Endothelial cell of umbilical vein (primary cell): Measurements from ENCODE around the gene NIPA2. TPM values are rescaled to one million over a fixed set of nuclear protein-coding genes. Genes with fewer than 3 reads are reported as not detected.

Experiments
- BruUV-seq: library from RNA; stranded (reverse); fragments of 400-500 nt; replicated peaks from 2 replicates; lab custom pipeline; 2021; lab: Mats Ljungman, UMichigan
- CTCF ChIA-PET: fragments of 300-600, 350-600 bp; sonication (Branson Sonifier 250); formaldehyde crosslinking; loops from one replicate; lab custom pipeline; 2021; ENCODE audit warnings: antibody characterized with exemption, inconsistent platforms; lab: Charles Lee
- POLR2A ChIA-PET: fragments of 300-600, 350-600 bp; sonication (Branson Sonifier 250); formaldehyde crosslinking; loops from one replicate; lab custom pipeline; 2021; ENCODE audit warnings: antibody characterized with exemption, inconsistent platforms; lab: Charles Lee
- DNase-seq: peaks from one replicate; pipeline ENCODE4 v3.0.0-alpha.2; 2011; ENCODE audit warnings: low read depth, low spot score
- FAIRE-seq: peaks from 2 replicates; lab custom pipeline; 2011; peaks lifted over from hg19 to GRCh38; lab: Jason Lieb, UNC
- H2AFZ ChIP-seq: 2 replicates; pipeline ENCODE4 v1.6.0; 2012; ENCODE audit warnings: low read depth, low read length, control low read depth, inconsistent platforms
- H3K27ac ChIP-seq: 2 replicates; pipeline ENCODE4 v1.5.1; 2011; ENCODE audit warnings: low read depth, mild to moderate bottlenecking, control low read depth, low read length, moderate library complexity; ENCODE audit not compliant: insufficient read depth
- H3K27me3 ChIP-seq, 2 experiments: 2 replicates each; pipeline versions ENCODE4 v1.6.0 to v1.6.1; 2011; ENCODE audit warnings: low read length in 2 of 2, mixed read lengths in 1 of 2; ENCODE audit not compliant: control insufficient read depth in 2 of 2, insufficient read depth in 2 of 2
- H3K36me3 ChIP-seq, 2 experiments: 2 replicates in 1 of 2; 3 replicates in 1 of 2; pipeline ENCODE4 v1.5.1; 2011; ENCODE audit warnings: low read length in 2 of 2, mild to moderate bottlenecking in 1 of 2, moderate library complexity in 1 of 2; ENCODE audit not compliant: control insufficient read depth in 2 of 2, insufficient read depth in 2 of 2; ENCODE audit errors: extremely low read depth in 1 of 2
- H3K4me1 ChIP-seq: 3 replicates; pipeline ENCODE4 v1.5.1; 2011; ENCODE audit warnings: mild to moderate bottlenecking, low read length; ENCODE audit not compliant: control insufficient read depth, insufficient read depth; ENCODE audit errors: extremely low read depth
- H3K4me2 ChIP-seq: 2 replicates; pipeline ENCODE4 v1.6.1; 2011; ENCODE audit warnings: low read length, control low read depth, mixed read lengths; ENCODE audit not compliant: insufficient read depth
- H3K4me3 ChIP-seq, 3 experiments: fragments of 200-600 bp in 1 of 3; sonication (generic), shearing (Covaris generic) in 1 of 3; replicated peaks in 1 of 3; 2 replicates each; pipeline ENCODE4 v1.5.1; 2011 to 2016; ENCODE audit warnings: control low read depth in 3 of 3, low read length in 3 of 3, mild to moderate bottlenecking in 2 of 3, inconsistent platforms in 1 of 3, low read depth in 1 of 3, moderate library complexity in 1 of 3; ENCODE audit not compliant: insufficient read depth in 1 of 3
- H3K79me2 ChIP-seq: 2 replicates; pipeline ENCODE4 v1.6.0; 2012; ENCODE audit warnings: low read length, inconsistent platforms; ENCODE audit not compliant: control insufficient read depth, insufficient read depth
- H3K9ac ChIP-seq: replicated peaks from 2 replicates; pipeline ENCODE3; 2011; ENCODE audit warnings: low read length, control low read depth; ENCODE audit not compliant: insufficient read depth; ENCODE audit errors: extremely low read depth
- H3K9me1 ChIP-seq: replicated peaks from 3 replicates; pipeline ENCODE4 v1.6.0; 2011; ENCODE audit warnings: mild to moderate bottlenecking, low read length; ENCODE audit not compliant: control insufficient read depth, insufficient read depth; ENCODE audit errors: extremely low read depth
- H3K9me3 ChIP-seq: replicated peaks from 2 replicates; pipeline ENCODE4 v1.5.1; 2012; ENCODE audit warnings: low read length, inconsistent platforms; ENCODE audit not compliant: control insufficient read depth, insufficient read depth
- H4K20me1 ChIP-seq: replicated peaks from 2 replicates; pipeline ENCODE3; 2011; ENCODE audit warnings: mild to moderate bottlenecking, low read length; ENCODE audit not compliant: control insufficient read depth, insufficient read depth; ENCODE audit errors: extremely low read depth
- EZH2 ChIP-seq: IDR thresholded peaks from 2 replicates; pipeline ENCODE4 v1.6.1; 2012; ENCODE audit warnings: borderline replicate concordance, low read depth, mild to moderate bottlenecking, moderate library complexity, low read length, inconsistent platforms; ENCODE audit not compliant: severe bottlenecking
- FOS ChIP-seq: IDR thresholded peaks from 2 replicates; pipeline ENCODE4 v1.6.1; 2011; ENCODE audit warnings: mild to moderate bottlenecking, low read length, moderate library complexity, borderline replicate concordance; ENCODE audit not compliant: insufficient read depth
- GATA2 ChIP-seq: IDR thresholded peaks from 2 replicates; pipeline ENCODE4 v1.7.0; 2011; ENCODE audit warnings: low read depth, mild to moderate bottlenecking, moderate library complexity, mixed read lengths, low read length; ENCODE audit not compliant: insufficient read length, insufficient read depth
- JUN ChIP-seq: IDR thresholded peaks from 2 replicates; pipeline ENCODE4 v1.6.1; 2011; ENCODE audit warnings: borderline replicate concordance, low read depth; ENCODE audit not compliant: insufficient read length, insufficient read depth
- MYC ChIP-seq: IDR thresholded peaks from one replicate; pipeline ENCODE4 v1.6.1; 2011; ENCODE audit warnings: mild to moderate bottlenecking, low read depth, low read length
- POLR2A ChIP-seq: IDR thresholded peaks from 2 replicates; pipeline ENCODE4 v1.6.1; 2012; ENCODE audit warnings: low read depth, mild to moderate bottlenecking, control low read depth, low read length
- POLR2AphosphoS5 ChIP-seq: IDR thresholded peaks from 2 replicates; pipeline ENCODE4 v1.6.1; 2012; ENCODE audit warnings: low read depth, mild to moderate bottlenecking, control low read depth, low read length, moderate library complexity; ENCODE audit not compliant: insufficient read depth
- dilution Hi-C: fragments of 300-500 bp; cut with MboI; formaldehyde crosslinking; loops from one replicate; pipeline ENCODE4 v1.15.0; 2019; ENCODE audit warnings: low sequenced_read_pairs; ENCODE audit not compliant: extremely low pct_ligation_motif_present
- intact Hi-C: fragments of 100-400 bp; cut with micrococcal nuclease; formaldehyde crosslinking; loops from one replicate; pipeline ENCODE4 v1.10.0; 2022
- polyA plus RNA-seq, 4 experiments: library from polyadenylated mRNA; depleted of rRNA in 3 of 4; stranded (reverse) in 3 of 4; unstranded in 1 of 4; fragments of >200 nt; gene quantifications; 2 replicates each; pipeline versions ENCODE4 v1.2.1 to v1.2.3, GENCODE V29; 2011 to 2012; ENCODE audit warnings: missing spikeins in 1 of 4
- total RNA-seq: library from RNA; stranded (reverse); gene quantifications from 2 replicates; pipeline ENCODE4 v1.2.3, GENCODE V29; 2021
- TF ChIP-seq, protein P1 (sequence below), 2 donors: IDR thresholded peaks; 1 replicate in 1 of 2; 2 replicates in 1 of 2; pipeline ENCODE4 v1.5.1; 2011; ENCODE audit warnings: low read length in 2 of 2, mild to moderate bottlenecking in 2 of 2, moderate library complexity in 2 of 2, control low read depth in 1 of 2, inconsistent platforms in 1 of 2, low read depth in 1 of 2; ENCODE audit not compliant: insufficient read depth in 1 of 2; ENCODE audit errors: extremely low read depth in 1 of 2
- TF ChIP-seq, protein P2 (sequence below): IDR thresholded peaks from 2 replicates; pipeline ENCODE4 v1.6.1; 2011; ENCODE audit not compliant: insufficient read depth, insufficient read length

NIPA2 gene
- total and polyA plus RNA-seq, 2 donors (not counting 3 experiments of a cell fraction or from before 2014, with no cell fraction given): 55.2 to 75.7 TPM

- no peak overlapping the region for H3K9ac ChIP-seq
- H3K79me2 ChIP-seq: no peaks in the 10 kb centered on the region
- dilution Hi-C loops: no loop called here
- H3K9me3 ChIP-seq: no peaks in the 10 kb centered on the region
- H4K20me1 ChIP-seq: no peaks in the 10 kb centered on the region
- no peak overlapping the region for H3K27ac ChIP-seq
- ChIA-PET POLR2A (no interaction called here), CTCF (no interaction called here)
- intact Hi-C loops: no loop called here
- FAIRE-seq (peak; percentile 12), DNase-seq (no peak)
- no peak overlapping the region for H2AFZ ChIP-seq
- no peaks in the 10 kb centered on the region for H3K36me3 ChIP-seq
- H3K27me3 ChIP-seq: no peaks in the 10 kb centered on the region
- H3K9me1 ChIP-seq: no peaks in the 10 kb centered on the region
- H3K4me1 ChIP-seq: no peaks in the 10 kb centered on the region
- BruUV-seq: no TSS peak
- no peak for TF ChIP-seq GATA2
- TF ChIP-seq, protein P1, sequence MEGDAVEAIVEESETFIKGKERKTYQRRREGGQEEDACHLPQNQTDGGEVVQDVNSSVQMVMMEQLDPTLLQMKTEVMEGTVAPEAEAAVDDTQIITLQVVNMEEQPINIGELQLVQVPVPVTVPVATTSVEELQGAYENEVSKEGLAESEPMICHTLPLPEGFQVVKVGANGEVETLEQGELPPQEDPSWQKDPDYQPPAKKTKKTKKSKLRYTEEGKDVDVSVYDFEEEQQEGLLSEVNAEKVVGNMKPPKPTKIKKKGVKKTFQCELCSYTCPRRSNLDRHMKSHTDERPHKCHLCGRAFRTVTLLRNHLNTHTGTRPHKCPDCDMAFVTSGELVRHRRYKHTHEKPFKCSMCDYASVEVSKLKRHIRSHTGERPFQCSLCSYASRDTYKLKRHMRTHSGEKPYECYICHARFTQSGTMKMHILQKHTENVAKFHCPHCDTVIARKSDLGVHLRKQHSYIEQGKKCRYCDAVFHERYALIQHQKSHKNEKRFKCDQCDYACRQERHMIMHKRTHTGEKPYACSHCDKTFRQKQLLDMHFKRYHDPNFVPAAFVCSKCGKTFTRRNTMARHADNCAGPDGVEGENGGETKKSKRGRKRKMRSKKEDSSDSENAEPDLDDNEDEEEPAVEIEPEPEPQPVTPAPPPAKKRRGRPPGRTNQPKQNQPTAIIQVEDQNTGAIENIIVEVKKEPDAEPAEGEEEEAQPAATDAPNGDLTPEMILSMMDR (IDR thresholded peaks at IDR 0.05; ENCODE audit: extremely low read depth in 1 of 2, insufficient read depth in 1 of 2, low read depth in 1 of 2, low read length in 2 of 2): peak; percentile 8 to 20
- H3K4me2 ChIP-seq: no peak overlapping the region
- no peak overlapping the region for H3K4me3 ChIP-seq
Observed at GRCh38 chr15:22811640-22812039, 26.8 kb upstream of the NIPA2 start.

DNA sequence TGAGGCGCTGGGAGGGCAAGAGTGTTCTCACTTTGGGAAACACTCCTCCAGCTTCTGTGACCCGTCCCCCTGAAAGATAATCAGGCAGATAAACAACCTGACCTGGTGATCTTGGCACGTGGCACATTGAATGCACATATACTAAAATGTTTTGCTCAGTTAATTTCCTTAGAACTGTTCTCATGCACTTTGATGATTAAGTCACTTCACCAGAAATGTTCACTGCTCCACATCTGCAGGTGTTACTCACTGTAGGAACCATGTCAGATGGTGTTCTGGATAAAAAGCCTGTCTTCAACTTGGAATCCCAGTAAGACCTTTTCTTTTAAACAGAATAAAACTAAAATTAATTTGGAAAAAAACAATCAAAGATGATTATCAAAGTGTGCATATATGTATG lies 24.6 kb upstream of the NIPA2 start:
- TF ChIP-seq, protein P2, sequence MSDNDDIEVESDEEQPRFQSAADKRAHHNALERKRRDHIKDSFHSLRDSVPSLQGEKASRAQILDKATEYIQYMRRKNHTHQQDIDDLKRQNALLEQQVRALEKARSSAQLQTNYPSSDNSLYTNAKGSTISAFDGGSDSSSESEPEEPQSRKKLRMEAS: no peak
- TF ChIP-seq GATA2: no peak
- TF ChIP-seq POLR2A: no peak
- TF ChIP-seq, protein P1 (IDR thresholded peaks at IDR 0.05; ENCODE audit: extremely low read depth in 1 of 2, insufficient read depth in 1 of 2, low read depth in 1 of 2, low read length in 2 of 2): no peak
- no peak for TF ChIP-seq POLR2AphosphoS5
- no peak for TF ChIP-seq EZH2
- no peak for TF ChIP-seq FOS
- TF ChIP-seq MYC: no peak
- no peak for TF ChIP-seq JUN
- no TSS peak for BruUV-seq
- H3K9me3 ChIP-seq: no peaks in the 10 kb centered on the region
- DNase-seq (no peak), FAIRE-seq (no peak)
- intact Hi-C loops: no loop called here
- no peaks in the 10 kb centered on the region for H4K20me1 ChIP-seq
- H3K79me2 ChIP-seq: no peaks in the 10 kb centered on the region
- H3K36me3 ChIP-seq: no peaks in the 10 kb centered on the region
- ChIA-PET CTCF (no interaction called here), POLR2A (no interaction called here)
- H2AFZ ChIP-seq: no peak overlapping the region
- H3K4me2 ChIP-seq: no peak overlapping the region
- no peaks in the 10 kb centered on the region for H3K27me3 ChIP-seq
- H3K9ac ChIP-seq: no peak overlapping the region
- no peak overlapping the region for H3K4me3 ChIP-seq
- no peaks in the 10 kb centered on the region for H3K4me1 ChIP-seq
- no peaks in the 10 kb centered on the region for H3K9me1 ChIP-seq
- no peak overlapping the region for H3K27ac ChIP-seq
- dilution Hi-C loops: no loop called here
